ENCODE results near the gene ARHGEF2.

The ARHGEF2 gene

DNA sequence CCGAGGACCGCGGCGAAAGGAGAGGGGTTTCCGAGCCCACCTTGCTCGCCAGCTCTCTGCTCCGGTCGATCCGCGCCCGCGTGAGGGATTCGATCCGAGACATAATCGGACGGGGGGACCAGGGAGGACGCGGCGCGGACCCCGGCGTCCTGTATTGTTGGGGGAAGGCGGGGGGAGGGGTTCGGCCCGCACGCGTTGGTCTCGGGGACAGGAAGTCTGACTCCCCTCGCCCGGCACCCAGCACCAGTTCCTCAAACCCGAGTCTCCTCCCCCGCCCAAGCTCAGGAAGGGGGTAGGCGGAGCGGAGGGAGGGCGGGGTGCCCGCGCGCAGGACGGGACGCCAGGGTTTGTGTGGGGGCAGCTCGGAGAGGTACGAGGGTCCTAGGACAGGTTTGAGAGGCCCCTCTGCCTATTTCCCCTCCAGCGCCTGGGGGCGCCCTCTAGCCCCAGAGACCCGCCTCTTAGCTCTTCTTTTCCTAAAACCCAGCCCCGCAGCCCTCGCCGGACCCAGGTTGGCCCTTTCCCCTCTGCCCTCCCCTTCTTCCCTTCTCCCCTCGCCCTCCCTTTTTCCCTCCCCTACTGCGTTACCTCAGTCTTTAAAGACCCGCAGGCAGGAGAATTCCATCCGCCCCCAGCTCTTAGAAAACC is at the start of gene ARHGEF2:
ARHGEF2 (minus strand) TSS at position 223 of the 648 bp plus-strand sequence; CDS start at position 103, 120 bp downstream.
- DNase-seq (ENCODE audit: low spot score): peak; percentile 97

DNA sequence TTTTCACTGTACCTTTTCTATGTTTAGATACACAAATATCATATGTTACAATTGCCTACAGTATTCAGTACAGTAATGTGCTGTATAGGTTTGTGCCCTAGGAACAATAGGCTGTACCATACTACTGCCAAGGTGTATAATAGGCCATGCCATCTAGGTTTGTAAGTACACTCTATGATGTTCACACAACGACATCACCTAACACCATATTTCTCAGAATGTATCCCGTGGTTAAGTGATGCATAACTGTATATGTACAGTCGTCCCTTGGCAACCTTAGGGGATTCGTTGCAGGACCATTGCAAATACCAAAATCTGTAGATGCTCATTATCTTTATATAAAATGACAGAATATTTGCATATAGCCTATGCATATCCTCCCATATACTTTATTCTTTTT is 48.2 kb upstream of the ARHGEF2 start:
- no peak for DNase-seq (ENCODE audit: low spot score)

DNA sequence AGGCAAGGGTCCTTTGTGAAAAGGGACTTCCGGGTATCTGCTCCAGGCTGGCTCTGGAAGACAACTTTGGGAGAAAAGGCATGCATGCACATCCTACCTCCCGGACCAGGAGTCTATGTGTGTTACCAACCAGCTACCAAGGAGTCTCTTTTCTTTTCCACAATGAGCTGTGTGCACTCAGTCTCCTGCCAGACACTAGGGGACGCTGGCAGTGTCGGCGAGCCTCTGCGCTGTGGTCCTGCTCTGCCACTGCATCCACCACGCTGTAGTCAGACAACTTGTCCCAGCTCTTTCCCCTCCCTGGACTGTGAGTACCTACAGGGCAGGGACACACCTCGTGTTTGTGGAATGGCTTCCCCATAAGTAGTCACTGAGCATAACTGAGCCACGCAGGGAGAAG is 47.5 kb upstream of the ARHGEF2 start:
- peak; percentile 76 for DNase-seq (ENCODE audit: low spot score)

DNA sequence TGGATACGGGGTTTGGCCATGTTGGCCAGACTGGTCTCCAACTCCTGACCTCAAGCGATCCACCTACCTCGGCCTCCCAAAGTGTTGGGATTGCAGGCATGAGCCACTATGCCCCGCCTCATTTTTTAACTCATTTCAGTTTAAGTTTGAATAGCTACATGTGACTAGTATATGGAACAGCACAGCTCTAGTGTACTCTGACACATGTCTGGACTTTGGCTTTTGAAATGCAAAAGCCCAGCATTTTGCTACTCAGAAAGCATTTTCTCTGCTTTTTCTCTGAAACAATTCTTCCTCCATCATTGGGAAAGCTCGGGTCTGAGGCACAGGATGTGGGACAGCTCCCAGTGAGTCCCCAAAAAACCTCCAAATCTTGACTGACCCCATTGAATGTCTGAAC is 46.5 kb upstream of the ARHGEF2 start:
- DNase-seq (ENCODE audit: low spot score): no peak

DNA sequence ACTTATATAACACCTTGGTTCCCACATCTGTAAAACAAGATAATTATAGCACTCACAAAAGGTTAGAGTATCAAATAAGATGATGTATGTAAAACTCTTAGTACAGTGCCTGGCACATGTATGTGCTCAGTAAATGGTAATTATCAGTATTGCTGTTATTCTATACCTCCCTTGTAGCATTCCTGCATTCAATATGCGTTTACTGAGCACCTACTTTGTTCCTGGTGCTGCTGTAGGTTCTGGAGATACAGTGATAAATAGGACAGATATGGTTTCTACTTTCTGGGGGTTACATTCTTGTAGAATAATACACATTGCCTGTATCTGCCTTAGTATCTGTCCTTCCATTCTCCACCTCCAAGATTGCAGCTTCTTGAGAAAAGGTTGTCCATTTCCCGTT is 43.6 kb upstream of the ARHGEF2 start:
- DNase-seq (ENCODE audit: low spot score): no peak

DNA sequence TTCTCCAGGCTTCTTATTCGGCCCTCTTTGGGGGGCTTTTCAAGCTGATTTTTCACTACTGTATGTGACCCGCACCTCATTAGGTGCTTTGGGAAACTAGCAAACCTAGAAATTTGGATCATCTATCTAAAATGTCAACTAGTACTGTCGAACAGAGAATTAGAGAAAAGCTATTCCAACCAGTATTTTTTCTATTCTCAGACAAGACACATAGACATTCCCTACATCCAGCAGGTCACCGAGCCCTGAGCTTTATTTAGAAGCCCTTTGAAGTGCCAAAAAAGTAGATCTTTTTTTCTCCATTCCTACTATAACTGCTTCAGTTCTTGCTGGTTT is 42.7 kb upstream of the ARHGEF2 start:
- no peak for DNase-seq (ENCODE audit: low spot score)

DNA sequence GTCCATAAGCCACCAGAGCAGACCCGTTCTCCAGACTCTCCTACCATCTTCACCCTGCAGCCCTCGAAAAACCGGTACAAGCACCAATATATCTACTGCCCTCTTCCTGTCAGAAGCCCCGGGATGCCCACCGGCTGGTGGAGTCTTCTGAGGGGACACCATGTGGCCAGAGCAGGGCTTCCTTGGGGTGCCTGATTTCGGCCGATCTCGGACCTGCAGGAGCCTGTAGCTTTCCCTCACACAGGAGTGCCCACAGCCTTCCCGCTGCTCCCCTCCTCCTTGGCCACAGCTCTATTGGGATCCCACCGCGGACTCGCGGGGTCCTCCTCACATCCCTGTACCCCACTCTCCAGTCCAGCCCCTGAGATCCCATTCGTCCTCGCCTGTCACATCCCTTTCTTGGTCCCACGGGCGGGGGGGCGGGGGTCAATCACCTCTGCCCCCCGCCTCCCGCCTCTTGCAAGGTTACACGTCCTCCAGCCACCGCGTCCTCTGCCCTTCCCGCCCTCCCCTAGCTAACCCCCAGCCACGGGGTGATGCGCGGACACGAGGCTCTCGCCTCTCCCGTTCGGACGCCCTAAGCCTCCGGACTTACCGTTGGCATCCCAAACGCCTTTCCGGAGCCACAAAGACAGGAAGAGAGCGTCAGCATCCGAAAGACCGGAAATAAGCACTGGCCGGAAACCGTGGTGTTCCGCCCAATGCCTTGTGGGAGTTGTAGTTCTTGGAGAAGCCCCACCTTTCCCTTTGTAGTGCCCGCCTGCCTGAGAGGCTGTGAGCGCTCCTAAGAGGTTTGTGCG is 42.1 kb upstream of the ARHGEF2 start, which contains the start of gene SSR2:
SSR2 (minus strand) TSS at position 659 of the 800 bp plus-strand sequence. CDS start 784 bp downstream, outside the sequence.
- peak; percentile 97 for DNase-seq (ENCODE audit: low spot score)

DNA sequence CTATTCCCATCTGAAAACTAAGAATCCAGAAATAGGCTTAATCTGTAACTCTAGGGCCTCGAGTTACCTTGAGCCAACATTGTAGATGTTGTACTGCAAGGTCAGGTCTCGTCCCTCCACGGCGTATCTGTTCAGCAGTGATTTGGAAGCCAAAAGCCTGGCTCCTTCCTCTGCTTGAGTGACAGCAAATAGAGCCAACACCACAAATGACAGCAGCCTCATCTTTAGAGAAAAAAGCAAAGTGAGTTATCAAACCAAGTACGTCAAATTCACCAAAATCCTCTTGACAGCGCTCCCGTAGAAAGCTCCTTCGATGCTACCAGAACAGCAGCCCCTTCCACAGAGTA is 41.6 kb upstream of the ARHGEF2 start:
- no peak for DNase-seq (ENCODE audit: low spot score)

DNA sequence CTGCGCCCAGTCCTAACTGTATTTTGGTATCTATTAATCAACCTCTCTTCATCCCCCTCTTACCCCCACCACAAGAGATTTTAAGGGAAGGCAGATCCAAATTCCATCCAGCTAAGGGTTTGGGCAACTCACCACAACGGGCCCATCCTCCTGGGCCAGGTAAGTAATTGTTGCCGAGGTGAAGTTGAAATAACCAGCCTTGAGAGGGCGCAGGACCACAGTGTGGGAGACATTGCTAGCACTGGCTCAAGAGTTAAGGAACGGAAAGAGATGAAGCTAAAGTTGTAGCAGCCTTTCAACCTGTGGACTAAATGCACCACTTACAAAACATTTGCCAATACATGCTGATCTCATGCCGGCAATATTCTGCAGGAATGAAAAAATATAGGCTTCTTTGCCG is 36.5 kb upstream of the ARHGEF2 start:
- no peak for DNase-seq (ENCODE audit: low spot score)

DNA sequence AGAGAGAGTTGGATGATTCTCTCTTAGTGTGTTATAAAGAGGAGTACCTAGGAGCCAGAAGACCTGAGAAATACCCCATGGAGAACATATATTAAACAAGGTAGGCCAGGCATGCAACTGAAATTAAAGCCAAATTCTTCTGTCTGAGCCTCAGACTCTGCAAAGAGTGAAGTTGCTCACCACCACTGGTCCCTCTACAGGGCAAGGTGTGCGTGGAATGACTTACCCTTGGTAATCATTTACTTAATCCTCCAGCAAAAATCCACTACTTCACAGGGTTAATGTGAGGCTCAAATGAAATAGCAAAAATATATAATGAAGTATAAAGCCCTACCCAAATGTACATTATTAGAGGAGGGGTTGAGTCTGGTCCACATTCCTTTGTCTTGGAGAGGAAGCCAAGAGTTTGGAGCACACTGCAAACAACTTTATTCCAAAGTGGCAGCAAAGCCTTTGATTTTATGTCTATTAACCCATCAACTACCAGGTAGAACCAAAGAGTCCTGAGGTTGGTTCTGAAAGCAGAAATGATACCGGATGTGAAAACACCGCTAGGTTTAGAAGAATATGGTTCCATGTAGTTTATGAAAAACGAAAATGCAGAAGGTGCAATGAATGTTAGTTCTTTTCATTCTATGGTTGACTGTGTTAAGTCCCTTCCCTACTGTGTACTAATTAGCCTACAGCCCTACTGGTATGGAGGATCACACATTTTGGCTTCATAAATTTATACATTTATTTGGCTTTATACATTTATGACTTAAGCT is 33.9 kb upstream of the ARHGEF2 start:
- no peak for DNase-seq (ENCODE audit: low spot score)

DNA sequence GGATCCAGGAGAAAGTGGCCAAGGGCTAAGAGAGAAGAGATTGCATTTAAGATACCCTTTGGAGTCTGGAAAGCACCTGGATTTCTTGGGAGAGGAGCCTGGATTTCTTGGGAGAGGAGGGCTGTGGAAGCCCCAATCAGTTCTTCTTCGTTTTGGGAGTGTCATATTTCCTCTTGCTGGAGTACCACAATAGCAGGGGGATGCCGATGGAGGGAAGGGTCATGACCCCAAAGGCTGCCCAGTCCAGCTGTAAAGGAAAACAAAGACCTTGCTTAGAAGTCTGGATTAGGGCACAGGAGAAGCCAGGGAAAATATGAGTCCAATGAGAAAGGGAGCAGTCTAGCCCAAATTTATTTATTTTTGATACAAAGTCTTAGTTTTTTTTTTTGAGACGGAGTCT is 31.1 kb upstream of the ARHGEF2 start:
- DNase-seq (ENCODE audit: low spot score): no peak

DNA sequence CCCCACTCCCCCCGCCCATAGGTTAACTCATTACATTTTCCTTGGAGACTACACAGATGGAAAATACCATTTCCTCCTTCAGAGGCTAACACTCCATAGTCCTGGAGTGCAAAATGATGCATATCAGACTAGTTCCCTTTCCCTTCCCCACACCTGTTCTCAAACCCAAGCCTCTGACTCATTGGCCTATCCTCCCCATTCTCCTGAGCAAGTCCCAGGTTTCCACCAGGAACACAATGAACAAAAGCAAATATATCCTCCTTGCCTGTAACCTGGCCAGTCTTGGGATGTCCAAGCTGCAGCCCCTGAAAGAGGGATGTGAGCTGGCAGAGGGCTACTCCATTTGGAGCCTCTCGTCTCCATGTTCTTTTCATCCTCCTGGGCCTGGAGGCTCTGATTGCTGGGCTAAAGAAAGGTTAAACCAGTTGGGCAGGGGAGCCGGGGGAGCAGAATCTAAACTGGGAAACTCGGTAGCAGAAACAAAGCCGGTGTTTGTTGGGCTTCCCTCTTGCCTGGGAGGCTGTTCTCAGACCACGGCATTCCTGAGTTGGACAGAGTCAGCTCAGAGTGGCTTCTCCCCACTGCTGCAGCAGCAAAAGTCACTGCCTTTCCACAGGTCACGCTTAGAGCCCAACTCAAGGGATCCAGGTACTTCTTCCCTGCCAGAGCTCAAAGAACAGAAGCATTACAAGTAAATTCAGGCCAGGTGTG is 28.5 kb upstream of the ARHGEF2 start:
- no peak for DNase-seq (ENCODE audit: low spot score)

DNA sequence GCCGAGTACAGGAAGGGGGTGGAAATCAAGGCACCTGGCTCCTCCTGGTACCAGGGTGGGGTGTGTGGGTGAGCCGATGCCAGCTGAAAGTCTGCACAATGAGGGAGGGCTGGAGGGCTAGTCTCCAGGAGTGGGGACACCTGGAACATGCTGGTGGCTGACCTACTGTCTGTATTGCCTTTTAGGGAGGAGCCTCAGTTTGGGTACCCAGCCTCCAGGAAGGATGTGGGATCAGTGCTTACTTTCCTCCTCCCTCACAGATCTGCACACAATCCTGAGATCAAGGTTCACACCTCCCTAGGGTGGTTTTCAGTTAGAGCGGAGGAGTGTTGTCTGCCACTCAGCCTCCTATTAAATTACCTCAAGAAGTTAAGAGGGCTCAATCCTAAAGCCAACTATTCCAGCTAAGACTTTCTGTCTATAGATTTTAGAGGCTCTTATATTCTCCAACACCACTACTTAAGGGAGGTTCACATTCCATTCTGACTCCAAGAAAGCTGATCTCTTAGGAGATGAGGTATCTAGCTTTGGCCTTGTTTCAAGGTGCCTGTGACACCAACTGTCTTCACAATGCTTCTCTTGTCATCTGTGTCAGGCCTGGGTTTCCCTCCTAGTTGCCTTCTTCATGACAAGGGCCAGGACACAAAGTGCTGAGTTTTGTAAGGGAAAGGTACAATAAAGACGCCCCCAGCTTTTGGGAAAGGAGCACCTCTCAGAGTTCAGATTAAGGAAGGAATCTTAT is 26.7 kb upstream of the ARHGEF2 start:
- DNase-seq (ENCODE audit: low spot score): no peak

DNA sequence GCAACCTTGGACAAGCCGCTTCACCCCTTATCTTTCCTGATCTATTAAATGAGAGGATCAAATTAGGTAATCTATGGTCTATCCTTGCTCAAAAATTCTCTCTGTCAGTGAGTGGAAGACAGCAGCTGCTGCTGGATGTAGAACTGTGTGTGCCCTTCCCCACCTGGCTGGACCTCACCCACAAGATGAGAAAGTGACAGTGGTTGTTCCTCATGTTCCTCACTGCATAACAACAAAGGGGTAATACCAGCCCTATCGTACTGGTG is 25.5 kb upstream of the ARHGEF2 start:
- DNase-seq (ENCODE audit: low spot score): no peak

DNA sequence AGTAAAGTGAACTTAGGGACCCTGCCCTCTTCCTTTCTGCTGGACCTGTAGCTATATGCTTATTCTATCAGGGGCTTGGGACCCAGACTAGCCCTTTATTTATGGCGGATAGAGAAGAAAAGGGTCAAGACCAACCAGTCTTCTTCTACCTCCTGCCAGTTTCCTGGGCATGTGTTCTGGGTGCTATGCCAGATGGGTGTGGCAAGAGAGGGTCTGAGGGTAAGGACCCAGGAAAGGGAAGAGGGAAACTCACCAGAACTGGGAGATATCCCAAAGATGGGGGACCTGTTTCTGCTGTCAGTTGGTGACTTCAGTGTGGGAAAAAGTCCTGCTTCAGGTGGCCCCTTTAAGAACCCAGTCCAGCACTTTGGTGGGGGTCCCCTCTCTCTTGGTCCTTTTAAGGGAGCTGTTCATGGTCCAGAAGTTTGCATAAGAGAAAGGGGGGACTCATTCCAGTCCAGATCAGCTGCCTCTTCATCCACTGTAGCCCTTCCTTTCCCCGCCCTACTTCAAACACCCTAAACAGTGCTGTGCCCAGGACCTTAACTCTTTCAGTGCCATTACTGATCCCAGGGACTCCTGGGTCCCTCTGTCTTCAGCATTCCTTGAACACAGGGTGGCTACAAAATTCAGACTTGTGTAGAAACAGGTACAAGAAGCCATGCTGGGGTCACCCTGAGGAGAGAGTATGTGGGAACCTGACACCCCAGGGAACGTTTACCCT is 24.0 kb upstream of the ARHGEF2 start:
- no peak for DNase-seq (ENCODE audit: low spot score)

DNA sequence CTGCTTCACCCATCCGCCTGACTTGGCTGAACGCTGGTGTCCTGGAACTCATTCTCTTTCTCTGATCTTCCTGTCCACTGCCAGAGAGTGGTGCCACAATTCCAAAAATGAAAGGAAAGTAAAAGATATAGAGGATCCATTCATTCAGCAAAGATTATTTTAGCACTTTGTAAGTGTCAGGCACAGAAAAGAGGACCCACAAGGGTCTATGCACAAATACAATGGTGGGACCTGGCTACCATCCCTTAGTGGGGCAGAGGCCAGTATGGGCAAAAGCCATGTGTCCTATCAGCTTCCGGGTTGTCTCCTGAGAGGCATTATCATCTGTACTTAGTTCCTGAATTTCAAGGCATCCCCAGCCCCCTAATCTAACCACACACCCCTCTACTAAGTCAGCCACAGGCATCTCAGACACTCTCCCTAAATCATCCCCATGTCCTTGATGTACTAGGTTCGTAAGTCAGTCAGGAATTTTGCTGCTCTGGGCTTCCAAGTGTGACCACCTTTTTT is 23.4 kb upstream of the ARHGEF2 start:
- DNase-seq (ENCODE audit: low spot score): no peak

DNA sequence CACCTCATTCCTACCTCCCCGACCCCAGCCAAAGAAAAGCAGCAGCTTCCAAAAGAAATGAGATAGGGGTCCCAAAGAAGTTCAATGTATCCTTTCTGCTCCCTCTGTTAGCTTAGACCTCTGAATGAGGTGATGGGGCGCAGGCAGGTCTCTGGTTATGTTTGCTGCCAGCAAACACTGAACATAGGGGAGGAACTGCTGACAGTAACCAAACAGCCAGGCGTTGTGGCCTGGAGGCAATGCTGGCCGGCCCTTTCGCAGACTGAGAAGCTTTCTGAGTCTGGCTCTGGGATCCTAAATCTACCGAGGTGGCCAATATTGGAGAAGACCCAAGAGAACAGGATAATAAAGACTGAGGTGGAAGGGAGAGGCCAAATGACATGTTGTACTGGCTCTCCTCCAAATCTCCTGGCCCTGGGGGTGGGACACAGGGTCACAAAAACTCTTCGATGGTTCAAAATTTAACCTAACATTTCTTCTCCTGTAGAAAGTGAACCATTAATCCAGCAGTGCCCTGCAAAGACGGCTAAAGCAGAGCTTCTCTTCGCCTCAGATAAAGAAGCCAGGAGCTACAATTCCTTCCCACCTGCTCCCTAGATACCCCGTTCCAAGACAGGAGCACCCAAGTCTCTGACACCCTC is 22.8 kb upstream of the ARHGEF2 start:
- DNase-seq (ENCODE audit: low spot score): no peak

DNA sequence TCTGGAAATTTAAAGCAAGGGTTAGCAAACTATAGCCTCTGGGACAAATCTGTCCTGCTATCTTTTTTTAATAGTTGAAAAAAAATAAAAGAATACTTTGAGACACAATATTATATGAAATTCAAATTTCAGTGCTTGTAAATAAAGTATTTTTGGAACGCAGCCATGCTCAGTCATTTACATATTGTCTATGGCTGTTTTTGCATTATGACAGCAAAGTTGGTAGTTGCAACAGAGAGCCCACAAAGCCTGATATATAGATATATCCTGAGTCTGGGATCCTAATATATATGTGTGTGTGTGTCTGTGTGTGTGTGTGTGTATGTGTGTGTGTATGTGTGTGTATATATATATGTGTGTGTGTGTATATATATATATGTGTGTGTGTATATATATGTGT is 21.6 kb upstream of the ARHGEF2 start:
- no peak for DNase-seq (ENCODE audit: low spot score)

DNA sequence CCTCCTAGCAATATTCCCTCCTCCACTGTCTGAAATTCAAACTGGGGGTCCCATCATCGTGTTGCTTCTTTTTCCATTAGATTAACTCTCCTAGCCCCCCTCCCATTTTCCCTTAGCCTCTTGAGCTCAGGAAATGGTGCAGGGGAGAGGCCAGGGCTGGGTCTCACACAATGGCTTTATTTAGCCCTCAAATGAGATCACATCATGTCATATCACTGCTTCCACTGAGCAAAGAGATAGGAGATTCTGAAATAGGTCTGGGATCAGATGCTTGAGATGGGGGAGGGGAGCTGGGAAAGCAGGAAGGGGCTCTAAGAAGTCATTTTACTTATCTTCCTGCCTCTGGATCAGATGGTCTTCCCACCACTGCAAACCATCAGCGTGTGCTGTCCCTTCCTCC is 17.8 kb upstream of the ARHGEF2 start:
- DNase-seq (ENCODE audit: low spot score): no peak

DNA sequence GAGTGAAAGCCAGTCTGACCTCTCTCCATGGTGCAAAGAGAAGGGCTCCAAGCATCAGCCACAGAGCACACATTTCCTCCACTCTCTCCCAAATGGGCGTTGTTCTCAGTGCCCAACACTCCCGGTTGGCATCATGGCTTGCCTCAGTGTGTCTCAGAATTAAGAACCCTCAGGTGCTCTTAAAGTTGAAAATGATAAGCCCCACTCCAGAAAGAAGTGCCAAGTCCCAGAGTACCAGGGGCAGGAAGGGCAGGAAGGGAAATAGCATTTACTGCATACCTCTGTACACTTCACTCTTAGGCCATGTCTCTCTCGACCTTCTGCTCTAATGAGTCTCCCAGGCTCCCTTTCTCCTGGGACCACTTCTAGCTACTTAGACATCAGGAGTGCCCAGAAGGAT is 15.2 kb upstream of the ARHGEF2 start:
- no peak for DNase-seq (ENCODE audit: low spot score)
